ENCODE results near the gene SSR4. TPM values are rescaled to one million over a fixed set of nuclear protein-coding genes. Genes with fewer than 3 reads are reported as not detected.

Gene SSR4
- total RNA-seq, 1 experiment from 2014 or later, result 182 TPM

DNA sequence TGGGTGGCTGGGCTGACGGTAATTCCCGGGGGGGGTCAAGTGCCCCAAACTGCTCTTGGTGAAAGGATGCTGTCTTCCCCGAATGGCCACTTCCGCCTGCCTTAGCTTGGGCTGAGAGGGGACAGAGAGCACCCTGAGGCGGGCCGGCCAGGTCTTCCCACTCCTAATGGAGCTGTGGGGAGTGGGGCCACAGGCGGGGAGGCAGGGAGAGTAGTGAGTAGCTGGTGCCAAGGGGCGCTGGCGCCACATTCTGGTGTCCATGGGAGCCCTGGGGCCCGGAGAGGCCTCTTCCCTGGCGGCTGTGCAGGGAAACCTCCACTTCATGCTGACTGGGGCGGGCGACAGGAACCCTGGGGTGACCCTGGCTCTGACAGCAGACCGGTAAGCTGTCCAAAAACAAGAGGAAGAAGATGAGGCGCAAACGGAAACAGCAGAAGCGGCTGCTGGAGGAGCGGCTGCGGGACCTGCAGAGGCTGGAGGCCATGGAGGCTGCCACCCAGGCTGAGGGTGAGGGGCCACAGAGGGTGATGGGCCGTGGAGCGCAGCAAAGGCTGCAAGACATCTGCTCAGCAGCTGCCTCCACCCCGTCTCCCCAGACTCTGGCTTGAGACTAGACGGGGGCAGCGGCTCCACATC is 11.0 kb upstream of the SSR4 start:
- H3K36me3 ChIP-seq (ENCODE audit: control insufficient read depth in 1 of 2, insufficient read depth in 2 of 2, low read length in 2 of 2), result no peaks in the 10 kb centered on the region; a peak in 1 of 4 replicates
- ATAC-seq, result no peak
- no peaks in the 10 kb centered on the region for H3K27me3 ChIP-seq (ENCODE audit: insufficient read depth, low read length)
- no peak overlapping the region for H3K9ac ChIP-seq (ENCODE audit: low read length)
- intact Hi-C loops (cut with micrococcal nuclease), result no loop called here
- H3K4me1 ChIP-seq (ENCODE audit: control insufficient read depth in 1 of 2, insufficient read depth in 2 of 2, low read length in 2 of 2), result no peaks in the 10 kb centered on the region
- H3K79me2 ChIP-seq (ENCODE audit: insufficient read depth, low read length), result no peaks in the 10 kb centered on the region
- H3K4me2 ChIP-seq (ENCODE audit: low read length), result no peak overlapping the region
- BruUV-seq (replicated peaks), result no TSS peak
- H3K27ac ChIP-seq (ENCODE audit: low read depth, low read length), result no peak overlapping the region
- POLR2A ChIA-PET, result no interaction called here
- DNase-seq (ENCODE audit: low read depth, low spot score), result no peak
- H3K4me3 ChIP-seq (replicated peaks in 1 of 2; ENCODE audit: low read depth in 1 of 2, low read length in 2 of 2), result no peak overlapping the region
- RAD21 ChIA-PET (ENCODE audit: low non-redundant PET in 1 of 2, low total read pairs in 2 of 2, uncharacterized antibody in 2 of 2, unreplicated experiment in 2 of 2), result no interaction called here
- H3K9me2 ChIP-seq (ENCODE audit: insufficient read depth), result no peaks in the 10 kb centered on the region
- H4K20me1 ChIP-seq (ENCODE audit: insufficient read depth), result no peaks in the 10 kb centered on the region
- TF ChIP-seq SP1 (IDR thresholded peaks at IDR 0.05; ENCODE audit: low read depth) (no peak), ZBTB33 (IDR thresholded peaks at IDR 0.05; ENCODE audit: extremely low read depth, insufficient replicate concordance, low read length) (no peak), TCF7L2 (IDR thresholded peaks at IDR 0.05; ENCODE audit: borderline replicate concordance, extremely low read depth, insufficient read depth, insufficient read length) (no peak), JUND (IDR thresholded peaks at IDR 0.05) (no peak), POLR2AphosphoS5 (IDR thresholded peaks at IDR 0.05; ENCODE audit: low read depth, low read length) (no peak), CBX3 (IDR thresholded peaks at IDR 0.05; ENCODE audit: low read depth) (no peak), EZH2phosphoT487 (IDR thresholded peaks at IDR 0.05; ENCODE audit: borderline replicate concordance) (no peak), POLR2A (IDR thresholded peaks at IDR 0.05; ENCODE audit: borderline replicate concordance, extremely low read depth, insufficient read depth, insufficient read length) (no peak), CEBPB (IDR thresholded peaks at IDR 0.05; ENCODE audit: low read depth) (no peak), RAD21 (IDR thresholded peaks at IDR 0.05; ENCODE audit: low read depth) (no peak), EGR1 (IDR thresholded peaks at IDR 0.05; ENCODE audit: low read depth) (no peak), YY1 (IDR thresholded peaks at IDR 0.05; ENCODE audit: extremely low read depth, insufficient replicate concordance, low read depth, low read length) (no peak), FOSL1 (IDR thresholded peaks at IDR 0.05; ENCODE audit: low read depth) (no peak), ZFX (IDR thresholded peaks at IDR 0.05) (no peak)
- TF ChIP-seq, protein P1, sequence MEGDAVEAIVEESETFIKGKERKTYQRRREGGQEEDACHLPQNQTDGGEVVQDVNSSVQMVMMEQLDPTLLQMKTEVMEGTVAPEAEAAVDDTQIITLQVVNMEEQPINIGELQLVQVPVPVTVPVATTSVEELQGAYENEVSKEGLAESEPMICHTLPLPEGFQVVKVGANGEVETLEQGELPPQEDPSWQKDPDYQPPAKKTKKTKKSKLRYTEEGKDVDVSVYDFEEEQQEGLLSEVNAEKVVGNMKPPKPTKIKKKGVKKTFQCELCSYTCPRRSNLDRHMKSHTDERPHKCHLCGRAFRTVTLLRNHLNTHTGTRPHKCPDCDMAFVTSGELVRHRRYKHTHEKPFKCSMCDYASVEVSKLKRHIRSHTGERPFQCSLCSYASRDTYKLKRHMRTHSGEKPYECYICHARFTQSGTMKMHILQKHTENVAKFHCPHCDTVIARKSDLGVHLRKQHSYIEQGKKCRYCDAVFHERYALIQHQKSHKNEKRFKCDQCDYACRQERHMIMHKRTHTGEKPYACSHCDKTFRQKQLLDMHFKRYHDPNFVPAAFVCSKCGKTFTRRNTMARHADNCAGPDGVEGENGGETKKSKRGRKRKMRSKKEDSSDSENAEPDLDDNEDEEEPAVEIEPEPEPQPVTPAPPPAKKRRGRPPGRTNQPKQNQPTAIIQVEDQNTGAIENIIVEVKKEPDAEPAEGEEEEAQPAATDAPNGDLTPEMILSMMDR (IDR thresholded peaks at IDR 0.05 in 2 of 3, conservative IDR thresholded peaks at IDR 0.05 in 1 of 3; ENCODE audit: borderline replicate concordance in 1 of 3, insufficient read depth in 1 of 3, low read depth in 2 of 3, low read length in 2 of 3), result no peak
- H2AFZ ChIP-seq (ENCODE audit: low read depth, low read length, poor library complexity, severe bottlenecking), result no peak overlapping the region
- CTCF ChIA-PET, result no interaction called here
- H3K9me3 ChIP-seq (ENCODE audit: control insufficient read depth in 1 of 2, insufficient read depth in 1 of 2, low read depth in 1 of 2, low read length in 2 of 2), result no peaks in the 10 kb centered on the region

Data from HCT116 (cell line).